GM23338 (cell line): ENCODE data around the gene RBCK1. TPM values are rescaled to one million over a fixed set of nuclear protein-coding genes. Genes with fewer than 3 reads are reported as not detected.

Experiments used
- ATAC-seq: fragments of 200-7000 bp; cut with Tn5 transposase; 3 replicates; pipeline ENCODE4 v1.9.1; 2020
- DNase-seq: peaks from one replicate; pipeline ENCODE4 v3.0.0-alpha.2; 2015; ENCODE audit warnings: low spot score
- H2AFZ ChIP-seq: fragments of 200-600 bp; sonication (generic); 2 replicates; pipeline ENCODE4 v1.8.0; 2016; ENCODE audit warnings: antibody characterized with exemption, mild to moderate bottlenecking, moderate library complexity
- H3F3A ChIP-seq: fragments of 200-600 bp; sonication (generic); replicated peaks from 2 replicates; pipeline ENCODE4 v1.8.0; 2017; ENCODE audit warnings: antibody characterized with exemption, mixed run types, low read depth
- H3K27ac ChIP-seq: fragments of 200-600 bp; sonication (generic); 2 replicates; pipeline ENCODE4 v1.6.1; 2016; ENCODE audit warnings: low read depth
- H3K27me3 ChIP-seq: fragments of 200-600 bp; sonication (generic); 2 replicates; pipeline ENCODE4 v1.8.0; 2016; ENCODE audit warnings: mild to moderate bottlenecking, mixed run types, moderate library complexity; ENCODE audit not compliant: insufficient read depth
- H3K36me3 ChIP-seq: fragments of 200-600 bp; sonication (generic); 2 replicates; pipeline ENCODE4 v1.8.0; 2016; ENCODE audit warnings: mild to moderate bottlenecking; ENCODE audit not compliant: insufficient read depth
- H3K4me1 ChIP-seq: fragments of 200-600 bp; sonication (generic); 2 replicates; pipeline ENCODE4 v1.8.0; 2016; ENCODE audit warnings: mild to moderate bottlenecking, moderate library complexity; ENCODE audit not compliant: insufficient read depth
- H3K4me2 ChIP-seq: fragments of 200-600 bp; sonication (generic); 2 replicates; pipeline ENCODE4 v1.7.1; 2017; ENCODE audit warnings: mixed run types
- H3K4me3 ChIP-seq: fragments of 200-600 bp; sonication (generic); 2 replicates; pipeline ENCODE4 v1.6.1; 2016; ENCODE audit warnings: mixed run types
- H3K79me2 ChIP-seq: fragments of 200-600 bp; sonication (generic); replicated peaks from 2 replicates; pipeline ENCODE4 v1.8.0; 2017; ENCODE audit warnings: mild to moderate bottlenecking; ENCODE audit not compliant: insufficient read depth
- H3K9me2 ChIP-seq: fragments of 200-600 bp; sonication (generic); 2 replicates; pipeline ENCODE4 v1.8.0; 2017; ENCODE audit not compliant: insufficient read depth
- H4K20me1 ChIP-seq: fragments of 200-600 bp; sonication (generic); replicated peaks from 2 replicates; pipeline ENCODE4 v1.8.0; 2017; ENCODE audit warnings: mild to moderate bottlenecking; ENCODE audit not compliant: insufficient read depth
- H3K27ac Mint-ChIP-seq: 2 replicates; pipeline ENCODE4 v1.8.0; 2020; ENCODE audit warnings: inconsistent platforms, mild to moderate bottlenecking, moderate library complexity, mixed read lengths
- H3K27me3 Mint-ChIP-seq: 3 replicates; pipeline ENCODE4 v1.8.0; 2022; ENCODE audit warnings: low read depth, mild to moderate bottlenecking, moderate library complexity, mixed read lengths, inconsistent platforms; ENCODE audit not compliant: insufficient read depth, poor library complexity
- H3K36me3 Mint-ChIP-seq: 3 replicates; pipeline ENCODE4 v1.8.0; 2021; ENCODE audit warnings: low read depth, mild to moderate bottlenecking, inconsistent platforms, moderate library complexity, mixed read lengths
- H3K4me1 Mint-ChIP-seq: 3 replicates; pipeline ENCODE4 v1.8.0; 2020; ENCODE audit warnings: mild to moderate bottlenecking, inconsistent platforms, mixed read lengths
- H3K4me3 Mint-ChIP-seq: 3 replicates; pipeline ENCODE4 v1.8.0; 2021; ENCODE audit warnings: moderate library complexity, mild to moderate bottlenecking, inconsistent platforms, mixed read lengths
- H3K9me3 Mint-ChIP-seq: 3 replicates; pipeline ENCODE4 v1.8.0; 2020; ENCODE audit warnings: moderate library complexity, mild to moderate bottlenecking, inconsistent platforms, mixed read lengths
- CREB1 ChIP-seq: fragments of 250-450 bp; sonication (Bioruptor Pico); IDR thresholded peaks from 2 replicates; pipeline ENCODE4 v1.5.0; 2020; ENCODE audit warnings: low read depth, mild to moderate bottlenecking, moderate library complexity
- EZH2 ChIP-seq: fragments of 200-600 bp; sonication (generic); IDR thresholded peaks from one replicate; pipeline ENCODE4 v1.8.0; 2017; ENCODE audit warnings: antibody characterized with exemption, mild to moderate bottlenecking, low read depth; ENCODE audit not compliant: unreplicated experiment
- EZH2phosphoT487 ChIP-seq: fragments of 200-600 bp; sonication (generic); IDR thresholded peaks from one replicate; pipeline ENCODE4 v1.8.1; 2018; ENCODE audit warnings: antibody characterized with exemption; ENCODE audit not compliant: unreplicated experiment
- JUNB ChIP-seq: IDR thresholded peaks from one replicate; pipeline ENCODE4 v1.6.1; 2016; ENCODE audit warnings: antibody characterized with exemption; ENCODE audit not compliant: unreplicated experiment
- NANOG ChIP-seq: IDR thresholded peaks from 2 replicates; pipeline ENCODE4 v1.6.1; 2016; ENCODE audit warnings: antibody characterized with exemption, borderline replicate concordance
- POLR2AphosphoS5 ChIP-seq: IDR thresholded peaks from 2 replicates; pipeline ENCODE4 v1.6.1; 2016; ENCODE audit warnings: antibody characterized with exemption, low read depth
- STAT1 ChIP-seq: IDR thresholded peaks from one replicate; pipeline ENCODE4 v1.6.1; 2016; ENCODE audit warnings: antibody characterized with exemption; ENCODE audit not compliant: unreplicated experiment
- ZNF114 ChIP-seq: fragments of 250-450 bp; sonication (Bioruptor Pico); IDR thresholded peaks from 2 replicates; pipeline ENCODE4 v1.5.0; 2020; ENCODE audit warnings: mild to moderate bottlenecking, moderate library complexity
- ZNF331 ChIP-seq: fragments of 250-450 bp; sonication (Bioruptor Pico); IDR thresholded peaks from 2 replicates; pipeline ENCODE4 v1.5.0; 2020; ENCODE audit warnings: low read depth, mild to moderate bottlenecking, moderate library complexity
- polyA plus RNA-seq: library from polyadenylated mRNA; unstranded; fragments of >200 nt; fragmentation: Nextera tagmentation; extraction: Ambion mirVana; gene quantifications from 2 replicates; pipeline ENCODE4 v1.2.1, GENCODE V29; 2016
- total RNA-seq: library from RNA; depleted of rRNA; stranded (reverse); fragments of >200 nt; shearing (Covaris generic); gene quantifications from 2 replicates; pipeline ENCODE4 v1.2.3, GENCODE V29; 2014
- TF ChIP-seq, protein P1 (sequence below): IDR thresholded peaks from one replicate; pipeline ENCODE4 v1.6.1; 2018; ENCODE audit warnings: antibody characterized with exemption; ENCODE audit not compliant: unreplicated experiment
- TF ChIP-seq, protein P2 (sequence below), 2 experiments: fragments of 200-600 bp in 1 of 2; sonication (generic) in 1 of 2; conservative IDR thresholded peaks; 2 replicates each; pipeline versions ENCODE4 v1.5.1 to v1.6.1; 2016 to 2017; ENCODE audit warnings: antibody characterized with exemption in 2 of 2, low read depth in 2 of 2, mild to moderate bottlenecking in 2 of 2, moderate library complexity in 1 of 2
- TF ChIP-seq, protein P3 (sequence below): IDR thresholded peaks from 2 replicates; pipeline ENCODE4 v1.6.1; 2016; ENCODE audit warnings: antibody characterized with exemption
- TF ChIP-seq, protein P4 (sequence below): fragments of 250-450 bp; sonication (Bioruptor Pico); IDR thresholded peaks from 2 replicates; pipeline ENCODE4 v1.5.0; 2020; ENCODE audit warnings: mild to moderate bottlenecking, moderate library complexity

RBCK1 gene
- total and polyA plus RNA-seq, 2 experiments from 2014 or later = 52.6 to 56.8 TPM

DNA sequence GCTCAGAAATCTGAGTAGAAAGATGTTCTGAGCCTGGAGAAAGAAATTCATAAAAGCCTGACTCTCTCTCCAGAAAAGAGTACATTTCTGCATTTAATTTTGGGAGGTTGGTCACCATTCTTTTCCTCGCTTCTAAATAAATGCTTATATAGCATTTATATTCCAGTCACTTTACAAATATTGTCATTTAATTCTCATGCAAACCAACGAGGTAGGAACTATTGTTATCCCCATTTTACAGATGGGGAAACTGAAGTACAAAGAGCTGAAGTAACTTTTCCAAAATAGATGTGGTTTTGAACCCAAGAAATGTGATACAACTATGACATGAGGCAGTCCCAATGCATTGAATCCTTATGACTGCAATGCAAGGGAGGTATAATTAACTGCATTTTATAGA lies 32.0 kb upstream of the RBCK1 start:
- Mint-ChIP-seq H3K4me1 (peaks cover 14% of the 10 kb centered on the region), H3K27ac (no peak overlapping the region), H3K4me3 (no peak overlapping the region), H3K36me3 (no peaks in the 10 kb centered on the region), H3K9me3 (no peaks in the 10 kb centered on the region; the same call in 2 of the 3 replicates), H3K27me3 (peaks cover 8% of the 10 kb centered on the region)
- no peak for DNase-seq
- H3K27ac ChIP-seq = no peak overlapping the region
- no peak overlapping the region for H3K4me3 ChIP-seq
- no peak overlapping the region for H3K4me2 ChIP-seq
- H3K27me3 ChIP-seq = peaks cover under 1% of the 10 kb centered on the region; the same call in 1 of the 2 replicates
- H3F3A ChIP-seq = peaks cover 8% of the 10 kb centered on the region; the same call in 1 of the 2 replicates
- H3K9me2 ChIP-seq = no peaks in the 10 kb centered on the region
- H3K79me2 ChIP-seq = no peaks in the 10 kb centered on the region
- no peak for ATAC-seq
- no peaks in the 10 kb centered on the region; the same call in 1 of the 2 replicates for H3K4me1 ChIP-seq
- H4K20me1 ChIP-seq = no peaks in the 10 kb centered on the region
- TF ChIP-seq, protein P1, sequence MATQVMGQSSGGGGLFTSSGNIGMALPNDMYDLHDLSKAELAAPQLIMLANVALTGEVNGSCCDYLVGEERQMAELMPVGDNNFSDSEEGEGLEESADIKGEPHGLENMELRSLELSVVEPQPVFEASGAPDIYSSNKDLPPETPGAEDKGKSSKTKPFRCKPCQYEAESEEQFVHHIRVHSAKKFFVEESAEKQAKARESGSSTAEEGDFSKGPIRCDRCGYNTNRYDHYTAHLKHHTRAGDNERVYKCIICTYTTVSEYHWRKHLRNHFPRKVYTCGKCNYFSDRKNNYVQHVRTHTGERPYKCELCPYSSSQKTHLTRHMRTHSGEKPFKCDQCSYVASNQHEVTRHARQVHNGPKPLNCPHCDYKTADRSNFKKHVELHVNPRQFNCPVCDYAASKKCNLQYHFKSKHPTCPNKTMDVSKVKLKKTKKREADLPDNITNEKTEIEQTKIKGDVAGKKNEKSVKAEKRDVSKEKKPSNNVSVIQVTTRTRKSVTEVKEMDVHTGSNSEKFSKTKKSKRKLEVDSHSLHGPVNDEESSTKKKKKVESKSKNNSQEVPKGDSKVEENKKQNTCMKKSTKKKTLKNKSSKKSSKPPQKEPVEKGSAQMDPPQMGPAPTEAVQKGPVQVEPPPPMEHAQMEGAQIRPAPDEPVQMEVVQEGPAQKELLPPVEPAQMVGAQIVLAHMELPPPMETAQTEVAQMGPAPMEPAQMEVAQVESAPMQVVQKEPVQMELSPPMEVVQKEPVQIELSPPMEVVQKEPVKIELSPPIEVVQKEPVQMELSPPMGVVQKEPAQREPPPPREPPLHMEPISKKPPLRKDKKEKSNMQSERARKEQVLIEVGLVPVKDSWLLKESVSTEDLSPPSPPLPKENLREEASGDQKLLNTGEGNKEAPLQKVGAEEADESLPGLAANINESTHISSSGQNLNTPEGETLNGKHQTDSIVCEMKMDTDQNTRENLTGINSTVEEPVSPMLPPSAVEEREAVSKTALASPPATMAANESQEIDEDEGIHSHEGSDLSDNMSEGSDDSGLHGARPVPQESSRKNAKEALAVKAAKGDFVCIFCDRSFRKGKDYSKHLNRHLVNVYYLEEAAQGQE = no peak
- no peak for TF ChIP-seq STAT1
- no peak for TF ChIP-seq JUNB
- no peak for TF ChIP-seq POLR2AphosphoS5
- TF ChIP-seq, protein P2, sequence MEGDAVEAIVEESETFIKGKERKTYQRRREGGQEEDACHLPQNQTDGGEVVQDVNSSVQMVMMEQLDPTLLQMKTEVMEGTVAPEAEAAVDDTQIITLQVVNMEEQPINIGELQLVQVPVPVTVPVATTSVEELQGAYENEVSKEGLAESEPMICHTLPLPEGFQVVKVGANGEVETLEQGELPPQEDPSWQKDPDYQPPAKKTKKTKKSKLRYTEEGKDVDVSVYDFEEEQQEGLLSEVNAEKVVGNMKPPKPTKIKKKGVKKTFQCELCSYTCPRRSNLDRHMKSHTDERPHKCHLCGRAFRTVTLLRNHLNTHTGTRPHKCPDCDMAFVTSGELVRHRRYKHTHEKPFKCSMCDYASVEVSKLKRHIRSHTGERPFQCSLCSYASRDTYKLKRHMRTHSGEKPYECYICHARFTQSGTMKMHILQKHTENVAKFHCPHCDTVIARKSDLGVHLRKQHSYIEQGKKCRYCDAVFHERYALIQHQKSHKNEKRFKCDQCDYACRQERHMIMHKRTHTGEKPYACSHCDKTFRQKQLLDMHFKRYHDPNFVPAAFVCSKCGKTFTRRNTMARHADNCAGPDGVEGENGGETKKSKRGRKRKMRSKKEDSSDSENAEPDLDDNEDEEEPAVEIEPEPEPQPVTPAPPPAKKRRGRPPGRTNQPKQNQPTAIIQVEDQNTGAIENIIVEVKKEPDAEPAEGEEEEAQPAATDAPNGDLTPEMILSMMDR (conservative IDR thresholded peaks at IDR 0.05; ENCODE audit: low read depth in 2 of 2) = no peak
- no peak for TF ChIP-seq ZNF114 (CRISPR knock-in tag)
- no peak for TF ChIP-seq EZH2
- TF ChIP-seq ZNF331 (CRISPR knock-in tag) = no peak
- TF ChIP-seq, protein P3, sequence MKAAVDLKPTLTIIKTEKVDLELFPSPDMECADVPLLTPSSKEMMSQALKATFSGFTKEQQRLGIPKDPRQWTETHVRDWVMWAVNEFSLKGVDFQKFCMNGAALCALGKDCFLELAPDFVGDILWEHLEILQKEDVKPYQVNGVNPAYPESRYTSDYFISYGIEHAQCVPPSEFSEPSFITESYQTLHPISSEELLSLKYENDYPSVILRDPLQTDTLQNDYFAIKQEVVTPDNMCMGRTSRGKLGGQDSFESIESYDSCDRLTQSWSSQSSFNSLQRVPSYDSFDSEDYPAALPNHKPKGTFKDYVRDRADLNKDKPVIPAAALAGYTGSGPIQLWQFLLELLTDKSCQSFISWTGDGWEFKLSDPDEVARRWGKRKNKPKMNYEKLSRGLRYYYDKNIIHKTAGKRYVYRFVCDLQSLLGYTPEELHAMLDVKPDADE = no peak
- no peak for TF ChIP-seq NANOG
- TF ChIP-seq, protein P4, sequence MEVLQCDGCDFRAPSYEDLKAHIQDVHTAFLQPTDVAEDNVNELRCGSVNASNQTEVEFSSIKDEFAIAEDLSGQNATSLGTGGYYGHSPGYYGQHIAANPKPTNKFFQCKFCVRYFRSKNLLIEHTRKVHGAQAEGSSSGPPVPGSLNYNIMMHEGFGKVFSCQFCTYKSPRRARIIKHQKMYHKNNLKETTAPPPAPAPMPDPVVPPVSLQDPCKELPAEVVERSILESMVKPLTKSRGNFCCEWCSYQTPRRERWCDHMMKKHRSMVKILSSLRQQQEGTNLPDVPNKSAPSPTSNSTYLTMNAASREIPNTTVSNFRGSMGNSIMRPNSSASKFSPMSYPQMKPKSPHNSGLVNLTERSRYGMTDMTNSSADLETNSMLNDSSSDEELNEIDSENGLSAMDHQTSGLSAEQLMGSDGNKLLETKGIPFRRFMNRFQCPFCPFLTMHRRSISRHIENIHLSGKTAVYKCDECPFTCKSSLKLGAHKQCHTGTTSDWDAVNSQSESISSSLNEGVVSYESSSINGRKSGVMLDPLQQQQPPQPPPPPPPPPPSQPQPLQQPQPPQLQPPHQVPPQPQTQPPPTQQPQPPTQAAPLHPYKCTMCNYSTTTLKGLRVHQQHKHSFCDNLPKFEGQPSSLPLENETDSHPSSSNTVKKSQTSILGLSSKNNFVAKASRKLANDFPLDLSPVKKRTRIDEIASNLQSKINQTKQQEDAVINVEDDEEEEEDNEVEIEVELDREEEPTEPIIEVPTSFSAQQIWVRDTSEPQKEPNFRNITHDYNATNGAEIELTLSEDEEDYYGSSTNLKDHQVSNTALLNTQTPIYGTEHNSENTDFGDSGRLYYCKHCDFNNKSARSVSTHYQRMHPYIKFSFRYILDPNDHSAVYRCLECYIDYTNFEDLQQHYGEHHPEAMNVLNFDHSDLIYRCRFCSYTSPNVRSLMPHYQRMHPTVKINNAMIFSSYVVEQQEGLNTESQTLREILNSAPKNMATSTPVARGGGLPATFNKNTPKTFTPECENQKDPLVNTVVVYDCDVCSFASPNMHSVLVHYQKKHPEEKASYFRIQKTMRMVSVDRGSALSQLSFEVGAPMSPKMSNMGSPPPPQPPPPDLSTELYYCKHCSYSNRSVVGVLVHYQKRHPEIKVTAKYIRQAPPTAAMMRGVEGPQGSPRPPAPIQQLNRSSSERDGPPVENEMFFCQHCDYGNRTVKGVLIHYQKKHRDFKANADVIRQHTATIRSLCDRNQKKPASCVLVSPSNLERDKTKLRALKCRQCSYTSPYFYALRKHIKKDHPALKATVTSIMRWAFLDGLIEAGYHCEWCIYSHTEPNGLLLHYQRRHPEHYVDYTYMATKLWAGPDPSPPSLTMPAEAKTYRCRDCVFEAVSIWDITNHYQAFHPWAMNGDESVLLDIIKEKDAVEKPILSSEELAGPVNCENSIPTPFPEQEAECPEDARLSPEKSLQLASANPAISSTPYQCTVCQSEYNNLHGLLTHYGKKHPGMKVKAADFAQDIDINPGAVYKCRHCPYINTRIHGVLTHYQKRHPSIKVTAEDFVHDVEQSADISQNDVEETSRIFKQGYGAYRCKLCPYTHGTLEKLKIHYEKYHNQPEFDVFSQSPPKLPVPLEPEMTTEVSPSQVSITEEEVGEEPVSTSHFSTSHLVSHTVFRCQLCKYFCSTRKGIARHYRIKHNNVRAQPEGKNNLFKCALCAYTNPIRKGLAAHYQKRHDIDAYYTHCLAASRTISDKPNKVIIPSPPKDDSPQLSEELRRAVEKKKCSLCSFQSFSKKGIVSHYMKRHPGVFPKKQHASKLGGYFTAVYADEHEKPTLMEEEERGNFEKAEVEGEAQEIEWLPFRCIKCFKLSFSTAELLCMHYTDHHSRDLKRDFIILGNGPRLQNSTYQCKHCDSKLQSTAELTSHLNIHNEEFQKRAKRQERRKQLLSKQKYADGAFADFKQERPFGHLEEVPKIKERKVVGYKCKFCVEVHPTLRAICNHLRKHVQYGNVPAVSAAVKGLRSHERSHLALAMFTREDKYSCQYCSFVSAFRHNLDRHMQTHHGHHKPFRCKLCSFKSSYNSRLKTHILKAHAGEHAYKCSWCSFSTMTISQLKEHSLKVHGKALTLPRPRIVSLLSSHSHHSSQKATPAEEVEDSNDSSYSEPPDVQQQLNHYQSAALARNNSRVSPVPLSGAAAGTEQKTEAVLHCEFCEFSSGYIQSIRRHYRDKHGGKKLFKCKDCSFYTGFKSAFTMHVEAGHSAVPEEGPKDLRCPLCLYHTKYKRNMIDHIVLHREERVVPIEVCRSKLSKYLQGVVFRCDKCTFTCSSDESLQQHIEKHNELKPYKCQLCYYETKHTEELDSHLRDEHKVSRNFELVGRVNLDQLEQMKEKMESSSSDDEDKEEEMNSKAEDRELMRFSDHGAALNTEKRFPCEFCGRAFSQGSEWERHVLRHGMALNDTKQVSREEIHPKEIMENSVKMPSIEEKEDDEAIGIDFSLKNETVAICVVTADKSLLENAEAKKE (CRISPR knock-in tag) = no peak
- TF ChIP-seq EZH2phosphoT487 = no peak
- no peak for TF ChIP-seq CREB1 (CRISPR knock-in tag)
- H2AFZ ChIP-seq = no peak overlapping the region
- H3K36me3 ChIP-seq = no peaks in the 10 kb centered on the region
